Gastrocnemius medialis (tissue), 4 donors: Measurements from ENCODE around the gene FNDC1. TPM values are rescaled to one million over a fixed set of nuclear protein-coding genes. Genes with fewer than 3 reads are reported as not detected.

Experiments
- ATAC-seq, 2 donors: fragments of 150-250 bp; one replicate each; pipeline ENCODE4 v1.9.1; 2016
- DNase-seq, 2 donors: peaks; one replicate each; pipeline ENCODE4 v3.0.0-alpha.2; 2019
- H3K27ac ChIP-seq, 4 donors: fragments of 200-600 bp; sonication (generic); 1 replicate in 1 of 4; 2 replicates in 3 of 4; pipeline ENCODE4 v1.5.1; 2016 to 2018; ENCODE audit warnings: mild to moderate bottlenecking in 2 of 4, moderate library complexity in 1 of 4
- H3K27me3 ChIP-seq, 3 donors: fragments of 200-600 bp; sonication (generic) in 2 of 3; 1 replicate in 1 of 3; 2 replicates in 2 of 3; pipeline versions ENCODE4 v1.5.1 to v1.6.0; 2016 to 2019; ENCODE audit warnings: mild to moderate bottlenecking in 1 of 3, moderate library complexity in 1 of 3
- H3K36me3 ChIP-seq, 2 donors: fragments of 200-600 bp; sonication (generic) in 1 of 2; one replicate each; pipeline ENCODE4 v1.5.1; 2017 to 2018
- H3K4me1 ChIP-seq, 2 donors: fragments of 200-600 bp; sonication (generic) in 1 of 2; one replicate each; pipeline ENCODE4 v1.5.1; 2016 to 2017; ENCODE audit warnings: mild to moderate bottlenecking in 2 of 2
- H3K4me3 ChIP-seq, 4 donors: fragments of 200-600 bp; sonication (generic) in 3 of 4; 1 replicate in 1 of 4; 2 replicates in 3 of 4; pipeline ENCODE4 v1.5.1; 2016 to 2019; ENCODE audit warnings: mild to moderate bottlenecking in 2 of 4
- H3K9me3 ChIP-seq, 3 donors: fragments of 200-600 bp; sonication (generic) in 2 of 3; 1 replicate in 1 of 3; 2 replicates in 2 of 3; pipeline ENCODE4 v1.5.1; 2016 to 2019
- POLR2A ChIP-seq, 2 donors: fragments of 450-650 bp; IDR thresholded peaks; one replicate each; pipeline ENCODE4 v1.6.1; 2017; ENCODE audit warnings: antibody characterized with exemption in 2 of 2, mild to moderate bottlenecking in 2 of 2, moderate library complexity in 2 of 2
- in situ Hi-C, 4 donors: fragments of 200-750 bp; cut with MboI; loops; one replicate each; pipeline versions ENCODE4 v1.15.0 to v1.8.0; 2017; ENCODE audit warnings: low sequenced_read_pairs in 4 of 4
- intact Hi-C: fragments of 100-400 bp; cut with DNase I; formaldehyde crosslinking; loops from one replicate; pipeline ENCODE4 v1.15.1; 2023; ENCODE audit warnings: low total_unique reads
- total RNA-seq, 4 donors: library from RNA; depleted of rRNA; stranded (reverse); fragments of >200 nt; gene quantifications; one replicate each; pipeline versions ENCODE4 v1.1.0 to v1.2.3, GENCODE V29; 2016
- TF ChIP-seq, protein P1 (sequence below), 5 experiments: fragments of 450-650 bp in 3 of 5; fragments of 200-600 bp in 2 of 5; sonication (generic) in 2 of 5; IDR thresholded peaks in 4 of 5; conservative IDR thresholded peaks in 1 of 5; 1 replicate in 4 of 5; 2 replicates in 1 of 5; pipeline ENCODE4 v1.5.1; 2016 to 2019; ENCODE audit warnings: antibody characterized with exemption in 5 of 5, mild to moderate bottlenecking in 3 of 5, moderate library complexity in 3 of 5

The FNDC1 gene
- total RNA-seq, 4 donors from 2014 or later = 0.16 to 0.41 (median 0.31) TPM

DNA sequence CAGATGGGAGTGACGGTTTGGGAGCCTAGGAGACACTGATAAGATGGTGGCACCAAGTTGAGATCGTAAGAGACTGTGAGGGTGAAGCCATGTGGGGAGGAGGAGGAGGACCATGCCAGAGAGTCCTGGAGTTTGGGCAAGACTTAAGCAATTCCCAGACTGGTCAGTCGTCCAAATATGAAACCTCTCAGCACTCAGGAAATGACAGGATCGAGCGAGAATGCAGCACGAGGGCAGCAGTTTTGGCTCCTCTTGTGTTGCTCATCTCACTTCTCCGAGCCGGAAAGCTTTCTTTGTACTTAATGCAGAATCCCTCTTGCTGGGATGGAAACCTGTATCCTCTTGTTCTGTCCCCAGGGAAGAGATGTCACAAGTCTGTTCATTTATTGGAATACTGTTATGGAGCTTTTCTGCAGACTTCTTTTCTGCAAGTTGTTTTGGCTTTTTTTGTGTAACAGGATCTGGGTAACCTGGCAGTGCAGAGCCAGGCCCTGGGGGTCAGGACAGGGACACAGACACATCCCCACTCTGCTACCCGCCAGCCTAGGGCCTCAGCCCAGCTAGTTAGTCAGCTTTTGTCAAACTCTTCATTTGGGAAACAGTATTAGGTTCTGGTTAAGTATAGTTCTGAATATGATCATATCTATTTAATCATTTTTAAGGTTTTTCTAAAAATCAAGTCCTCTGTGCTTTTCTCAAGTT lies 34.3 kb downstream of the FNDC1 start:
- intact Hi-C loops = no loop called here
- ATAC-seq (peak; percentile 82 to 90), DNase-seq (peak; percentile 18 to 65)

DNA sequence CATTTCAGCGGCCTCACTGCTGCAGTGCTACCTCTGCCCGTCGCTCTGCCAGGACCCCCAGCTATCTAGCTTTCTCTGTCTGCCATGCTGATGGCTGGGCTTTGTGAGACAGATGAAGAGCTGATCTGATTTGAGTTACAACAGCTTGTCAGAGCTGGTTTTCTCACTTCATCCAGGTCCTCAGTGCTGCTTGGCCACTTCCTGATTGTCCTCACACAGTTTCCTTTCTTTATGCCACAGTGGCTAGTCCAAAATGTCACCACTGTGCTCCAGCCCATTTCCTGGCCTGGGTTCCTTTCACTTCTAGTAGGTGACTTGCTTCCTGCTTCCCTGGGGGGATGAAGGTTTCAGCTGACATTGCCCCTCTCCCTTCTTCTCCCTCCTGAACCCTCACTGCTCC lies 35.4 kb downstream of the FNDC1 start:
- Histone ChIP-seq H3K9me3 (no peaks in the 10 kb centered on the region), H3K36me3 (no peaks in the 10 kb centered on the region), H3K27me3 (no peaks in the 10 kb centered on the region), H3K4me1 (no peaks in the 10 kb centered on the region), H3K27ac (no peak overlapping the region), H3K4me3 (no peak overlapping the region)
- TF ChIP-seq, protein P1, sequence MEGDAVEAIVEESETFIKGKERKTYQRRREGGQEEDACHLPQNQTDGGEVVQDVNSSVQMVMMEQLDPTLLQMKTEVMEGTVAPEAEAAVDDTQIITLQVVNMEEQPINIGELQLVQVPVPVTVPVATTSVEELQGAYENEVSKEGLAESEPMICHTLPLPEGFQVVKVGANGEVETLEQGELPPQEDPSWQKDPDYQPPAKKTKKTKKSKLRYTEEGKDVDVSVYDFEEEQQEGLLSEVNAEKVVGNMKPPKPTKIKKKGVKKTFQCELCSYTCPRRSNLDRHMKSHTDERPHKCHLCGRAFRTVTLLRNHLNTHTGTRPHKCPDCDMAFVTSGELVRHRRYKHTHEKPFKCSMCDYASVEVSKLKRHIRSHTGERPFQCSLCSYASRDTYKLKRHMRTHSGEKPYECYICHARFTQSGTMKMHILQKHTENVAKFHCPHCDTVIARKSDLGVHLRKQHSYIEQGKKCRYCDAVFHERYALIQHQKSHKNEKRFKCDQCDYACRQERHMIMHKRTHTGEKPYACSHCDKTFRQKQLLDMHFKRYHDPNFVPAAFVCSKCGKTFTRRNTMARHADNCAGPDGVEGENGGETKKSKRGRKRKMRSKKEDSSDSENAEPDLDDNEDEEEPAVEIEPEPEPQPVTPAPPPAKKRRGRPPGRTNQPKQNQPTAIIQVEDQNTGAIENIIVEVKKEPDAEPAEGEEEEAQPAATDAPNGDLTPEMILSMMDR (IDR thresholded peaks at IDR 0.05 in 4 of 5, conservative IDR thresholded peaks at IDR 0.05 in 1 of 5) = no peak
- TF ChIP-seq POLR2A (IDR thresholded peaks at IDR 0.05) = no peak
- intact Hi-C loops = no loop called here
- in situ Hi-C loops = no loop called here
- DNase-seq = no peak
- ATAC-seq = no peak

More for the DNA sequence above, 34.3 kb downstream of the FNDC1 start:
- Histone ChIP-seq H3K4me3 (no peak overlapping the region), H3K9me3 (no peaks in the 10 kb centered on the region), H3K4me1 (no peaks in the 10 kb centered on the region), H3K36me3 (no peaks in the 10 kb centered on the region), H3K27ac (peak overlapping the region in 1 of 4 donors; percentile 37), H3K27me3 (no peaks in the 10 kb centered on the region)
- in situ Hi-C loops = no loop called here
- TF ChIP-seq POLR2A (IDR thresholded peaks at IDR 0.05) = no peak
- TF ChIP-seq, protein P1 (IDR thresholded peaks at IDR 0.05 in 4 of 5, conservative IDR thresholded peaks at IDR 0.05 in 1 of 5) = no peak

DNA sequence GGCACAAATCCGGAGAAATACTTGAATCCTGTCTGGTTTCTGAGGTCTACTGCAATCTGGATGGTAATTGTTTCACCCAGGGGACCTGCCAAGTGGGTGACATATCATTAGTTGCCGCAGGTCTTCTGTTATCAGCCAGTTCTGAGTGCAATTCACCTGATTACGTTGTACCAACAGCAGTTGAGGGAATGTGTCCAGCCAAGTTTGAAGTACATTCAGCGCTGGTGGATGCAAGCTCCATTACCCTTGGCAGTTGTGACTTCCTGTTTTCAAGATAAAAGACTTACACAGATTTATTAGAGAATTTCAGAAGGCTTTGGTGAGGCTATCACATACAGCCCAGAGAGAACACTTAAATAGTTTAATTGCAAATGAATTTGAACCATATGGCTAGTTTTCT lies 42.8 kb downstream of the FNDC1 start:
- Histone ChIP-seq H3K36me3 (no peaks in the 10 kb centered on the region), H3K4me3 (no peak overlapping the region), H3K9me3 (no peaks in the 10 kb centered on the region), H3K27ac (no peak overlapping the region), H3K27me3 (no peaks in the 10 kb centered on the region), H3K4me1 (peaks cover 0 to 4% of the 10 kb centered on the region in 2 donors)
- no peak for DNase-seq
- TF ChIP-seq, protein P1 (IDR thresholded peaks at IDR 0.05 in 4 of 5, conservative IDR thresholded peaks at IDR 0.05 in 1 of 5) = no peak
- TF ChIP-seq POLR2A (IDR thresholded peaks at IDR 0.05) = no peak
- intact Hi-C loops (no loop called here), in situ Hi-C loops (no loop called here)
- no peak for ATAC-seq

DNA sequence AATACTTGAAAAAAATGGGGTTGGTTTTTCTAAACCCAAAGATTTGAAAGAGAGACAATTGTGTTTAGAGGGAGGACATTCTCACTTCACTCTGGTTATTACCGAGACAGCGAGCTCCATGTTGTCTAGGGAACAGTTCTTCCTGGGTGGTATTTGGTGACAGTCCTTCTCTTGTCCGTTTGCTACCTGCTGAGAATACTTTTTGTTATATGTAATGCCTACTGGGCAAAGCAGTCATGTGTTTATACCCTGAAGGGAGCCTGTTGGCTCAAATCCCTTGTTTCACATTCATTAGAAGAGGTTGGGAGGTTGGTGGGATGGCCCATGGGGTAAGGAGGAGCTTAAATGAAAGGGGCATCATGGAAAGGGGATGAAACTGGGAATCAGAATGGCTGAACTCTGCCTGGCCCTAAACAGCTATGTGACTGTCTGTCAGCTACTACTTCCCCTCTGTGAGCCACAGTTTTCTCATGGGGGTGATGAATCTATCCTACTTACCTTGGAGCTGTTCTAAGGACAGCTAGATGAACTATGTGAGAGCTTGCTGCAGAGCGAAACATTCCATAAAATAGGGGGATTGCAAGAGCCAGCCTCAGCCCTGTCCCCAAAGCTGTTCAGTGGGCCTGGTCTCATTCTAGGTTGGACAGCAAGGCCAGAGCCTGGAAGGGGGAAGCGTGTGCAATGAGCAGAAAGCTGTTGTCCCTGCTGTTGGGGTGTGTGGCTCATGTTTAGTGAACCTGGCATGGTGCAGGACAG lies 43.5 kb downstream of the FNDC1 start:
- no peak for TF ChIP-seq POLR2A (IDR thresholded peaks at IDR 0.05)
- TF ChIP-seq, protein P1 (IDR thresholded peaks at IDR 0.05 in 4 of 5, conservative IDR thresholded peaks at IDR 0.05 in 1 of 5) = no peak
- no peak for ATAC-seq
- H3K27me3 ChIP-seq = no peaks in the 10 kb centered on the region

More for the DNA sequence above, 43.5 kb downstream of the FNDC1 start:
- in situ Hi-C loops (no loop called here), intact Hi-C loops (no loop called here)
- no peaks in the 10 kb centered on the region for H3K9me3 ChIP-seq
- H3K36me3 ChIP-seq = no peaks in the 10 kb centered on the region
- peaks cover 0 to 4% of the 10 kb centered on the region in 2 donors for H3K4me1 ChIP-seq
- no peak overlapping the region for H3K4me3 ChIP-seq
- DNase-seq = no peak
- H3K27ac ChIP-seq = no peak overlapping the region
